ENCODE results near the gene RAD9A. TPM values are rescaled to one million over a fixed set of nuclear protein-coding genes. Genes with fewer than 3 reads are reported as not detected.

RAD9A gene
- total and polyA plus RNA-seq, 2 experiments from 2014 or later, result 13.9 to 17.0 TPM

DNA sequence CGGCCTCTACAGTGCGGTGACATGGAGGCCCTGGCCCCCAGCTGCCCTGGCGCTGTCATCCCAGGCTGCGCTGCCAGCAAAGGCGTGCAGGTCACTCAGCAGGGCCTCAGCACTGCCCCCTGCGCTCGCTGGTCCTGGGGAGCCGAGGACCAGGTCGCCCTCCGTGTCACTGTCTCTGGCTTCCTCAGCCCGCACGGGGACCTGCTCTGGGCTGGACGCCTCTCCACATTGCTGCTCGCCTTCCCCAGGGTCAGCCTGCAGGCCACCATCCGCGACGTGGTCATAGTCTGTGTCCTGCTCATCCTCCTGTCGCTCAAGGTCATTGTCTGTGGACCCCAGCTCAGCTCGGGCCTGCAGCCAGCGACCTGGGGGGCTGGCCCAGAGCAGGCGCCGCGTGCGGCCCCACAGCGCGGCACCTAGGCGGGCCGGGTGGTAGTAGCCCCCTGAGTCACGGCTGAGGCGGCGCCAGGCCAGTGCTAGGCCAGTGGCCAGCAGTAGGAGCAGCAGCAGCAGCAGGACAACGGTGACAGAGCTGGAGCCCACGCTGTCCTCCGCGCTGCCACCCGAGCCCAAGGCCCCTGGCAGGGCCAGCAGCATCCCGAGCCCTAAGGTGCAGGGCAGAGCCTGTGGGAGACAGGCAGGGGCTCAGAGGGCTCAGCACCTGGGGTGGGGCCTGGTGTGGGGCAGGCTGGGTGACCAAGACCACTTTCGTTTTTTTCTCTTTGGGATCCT is 44.1 kb downstream of the RAD9A start:
- Histone ChIP-seq H3K27me3 (ENCODE audit: insufficient read depth) (no peaks in the 10 kb centered on the region), H3K27ac (ENCODE audit: low read depth) (peak overlapping the region; percentile 88), H3K36me3 (ENCODE audit: insufficient read depth) (0 out of 2 replicates have a peak, but pooled peaks cover 3% of the 10 kb centered on the region), H3F3A (replicated peaks; ENCODE audit: low read depth) (0 out of 2 replicates have a peak, but pooled peaks cover 12% of the 10 kb centered on the region), H3K4me1 (ENCODE audit: insufficient read depth) (peaks cover 14% of the 10 kb centered on the region), H4K20me1 (replicated peaks; ENCODE audit: insufficient read depth) (no peaks in the 10 kb centered on the region), H2AFZ (no peak overlapping the region), H3K9me2 (ENCODE audit: insufficient read depth) (no peaks in the 10 kb centered on the region), H3K4me2 (peak overlapping the region; percentile 32; the same call in 1 of the 2 replicates), H3K79me2 (replicated peaks; ENCODE audit: insufficient read depth) (no peaks in the 10 kb centered on the region), H3K4me3 (no peak overlapping the region)
- H3K4me3 Mint-ChIP-seq, result no peak overlapping the region
- H3K36me3 Mint-ChIP-seq (ENCODE audit: low read depth), result peaks cover 33% of the 10 kb centered on the region
- DNase-seq (ENCODE audit: low spot score) (no peak), ATAC-seq (no peak; the same call in 2 of the 3 replicates)
- peaks cover 23% of the 10 kb centered on the region for H3K4me1 Mint-ChIP-seq
- H3K27ac Mint-ChIP-seq, result peak overlapping the region; percentile 94
- H3K27me3 Mint-ChIP-seq (ENCODE audit: insufficient read depth, low read depth, poor library complexity), result peaks cover 13% of the 10 kb centered on the region
- no peaks in the 10 kb centered on the region; the same call in 2 of the 3 replicates for H3K9me3 Mint-ChIP-seq
- TF ChIP-seq EZH2 (IDR thresholded peaks at IDR 0.05; ENCODE audit: low read depth, unreplicated experiment), result no peak
- TF ChIP-seq POLR2AphosphoS5 (IDR thresholded peaks at IDR 0.05; ENCODE audit: low read depth), result no peak
- TF ChIP-seq, protein P1, sequence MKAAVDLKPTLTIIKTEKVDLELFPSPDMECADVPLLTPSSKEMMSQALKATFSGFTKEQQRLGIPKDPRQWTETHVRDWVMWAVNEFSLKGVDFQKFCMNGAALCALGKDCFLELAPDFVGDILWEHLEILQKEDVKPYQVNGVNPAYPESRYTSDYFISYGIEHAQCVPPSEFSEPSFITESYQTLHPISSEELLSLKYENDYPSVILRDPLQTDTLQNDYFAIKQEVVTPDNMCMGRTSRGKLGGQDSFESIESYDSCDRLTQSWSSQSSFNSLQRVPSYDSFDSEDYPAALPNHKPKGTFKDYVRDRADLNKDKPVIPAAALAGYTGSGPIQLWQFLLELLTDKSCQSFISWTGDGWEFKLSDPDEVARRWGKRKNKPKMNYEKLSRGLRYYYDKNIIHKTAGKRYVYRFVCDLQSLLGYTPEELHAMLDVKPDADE (IDR thresholded peaks at IDR 0.05), result no peak
- TF ChIP-seq STAT1 (IDR thresholded peaks at IDR 0.05; ENCODE audit: unreplicated experiment), result no peak

DNA sequence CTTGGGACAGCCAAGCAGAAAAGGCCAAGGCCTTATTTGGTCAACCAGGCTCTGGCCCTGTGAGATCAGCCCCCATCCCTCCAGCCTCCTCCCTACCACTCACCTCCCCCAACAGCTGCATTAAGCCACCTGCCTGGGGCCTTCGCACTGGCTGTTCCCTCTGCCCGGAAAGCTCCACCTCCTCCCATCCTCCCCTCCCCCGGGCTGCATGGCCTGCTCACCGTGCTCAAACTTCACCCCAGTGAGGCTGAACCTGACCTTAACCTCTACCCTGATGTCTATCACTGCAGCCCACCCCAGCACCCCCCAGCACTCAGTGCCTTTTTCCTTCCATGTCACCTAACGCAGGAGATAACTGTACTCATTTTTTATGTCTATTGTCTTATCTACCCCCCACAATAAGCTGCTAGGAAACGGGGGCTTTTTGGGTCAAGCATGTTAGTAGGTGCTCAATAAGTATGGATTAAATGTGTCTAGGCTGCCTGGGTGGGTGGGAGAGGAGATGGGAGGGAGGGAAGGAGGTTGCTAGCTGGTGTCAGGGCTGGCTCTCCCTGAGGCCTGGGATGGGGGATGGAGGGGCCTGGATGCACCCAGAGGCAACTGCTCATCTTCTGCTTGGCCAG is 44.8 kb downstream of the RAD9A start:
- H3K27ac ChIP-seq (ENCODE audit: low read depth), result peak overlapping the region; percentile 96
- ATAC-seq, result peak; percentile 76
- no peaks in the 10 kb centered on the region for H3K9me2 ChIP-seq (ENCODE audit: insufficient read depth)
- peaks cover 13% of the 10 kb centered on the region for H3K27me3 Mint-ChIP-seq (ENCODE audit: insufficient read depth, low read depth, poor library complexity)
- 0 out of 2 replicates have a peak, but pooled peaks cover 3% of the 10 kb centered on the region for H3K36me3 ChIP-seq (ENCODE audit: insufficient read depth)
- no peaks in the 10 kb centered on the region for H4K20me1 ChIP-seq (replicated peaks; ENCODE audit: insufficient read depth)
- DNase-seq (ENCODE audit: low spot score), result peak; percentile 86
- peak; percentile 64 for TF ChIP-seq CREB1 (CRISPR knock-in tag; IDR thresholded peaks at IDR 0.05; ENCODE audit: low read depth)
- peak; percentile 52 for TF ChIP-seq ZNF331 (CRISPR knock-in tag; IDR thresholded peaks at IDR 0.05; ENCODE audit: low read depth)
- TF ChIP-seq EZH2phosphoT487 (IDR thresholded peaks at IDR 0.05; ENCODE audit: unreplicated experiment), result no peak
- TF ChIP-seq POLR2AphosphoS5 (IDR thresholded peaks at IDR 0.05; ENCODE audit: low read depth), result no peak
- TF ChIP-seq, protein P2, sequence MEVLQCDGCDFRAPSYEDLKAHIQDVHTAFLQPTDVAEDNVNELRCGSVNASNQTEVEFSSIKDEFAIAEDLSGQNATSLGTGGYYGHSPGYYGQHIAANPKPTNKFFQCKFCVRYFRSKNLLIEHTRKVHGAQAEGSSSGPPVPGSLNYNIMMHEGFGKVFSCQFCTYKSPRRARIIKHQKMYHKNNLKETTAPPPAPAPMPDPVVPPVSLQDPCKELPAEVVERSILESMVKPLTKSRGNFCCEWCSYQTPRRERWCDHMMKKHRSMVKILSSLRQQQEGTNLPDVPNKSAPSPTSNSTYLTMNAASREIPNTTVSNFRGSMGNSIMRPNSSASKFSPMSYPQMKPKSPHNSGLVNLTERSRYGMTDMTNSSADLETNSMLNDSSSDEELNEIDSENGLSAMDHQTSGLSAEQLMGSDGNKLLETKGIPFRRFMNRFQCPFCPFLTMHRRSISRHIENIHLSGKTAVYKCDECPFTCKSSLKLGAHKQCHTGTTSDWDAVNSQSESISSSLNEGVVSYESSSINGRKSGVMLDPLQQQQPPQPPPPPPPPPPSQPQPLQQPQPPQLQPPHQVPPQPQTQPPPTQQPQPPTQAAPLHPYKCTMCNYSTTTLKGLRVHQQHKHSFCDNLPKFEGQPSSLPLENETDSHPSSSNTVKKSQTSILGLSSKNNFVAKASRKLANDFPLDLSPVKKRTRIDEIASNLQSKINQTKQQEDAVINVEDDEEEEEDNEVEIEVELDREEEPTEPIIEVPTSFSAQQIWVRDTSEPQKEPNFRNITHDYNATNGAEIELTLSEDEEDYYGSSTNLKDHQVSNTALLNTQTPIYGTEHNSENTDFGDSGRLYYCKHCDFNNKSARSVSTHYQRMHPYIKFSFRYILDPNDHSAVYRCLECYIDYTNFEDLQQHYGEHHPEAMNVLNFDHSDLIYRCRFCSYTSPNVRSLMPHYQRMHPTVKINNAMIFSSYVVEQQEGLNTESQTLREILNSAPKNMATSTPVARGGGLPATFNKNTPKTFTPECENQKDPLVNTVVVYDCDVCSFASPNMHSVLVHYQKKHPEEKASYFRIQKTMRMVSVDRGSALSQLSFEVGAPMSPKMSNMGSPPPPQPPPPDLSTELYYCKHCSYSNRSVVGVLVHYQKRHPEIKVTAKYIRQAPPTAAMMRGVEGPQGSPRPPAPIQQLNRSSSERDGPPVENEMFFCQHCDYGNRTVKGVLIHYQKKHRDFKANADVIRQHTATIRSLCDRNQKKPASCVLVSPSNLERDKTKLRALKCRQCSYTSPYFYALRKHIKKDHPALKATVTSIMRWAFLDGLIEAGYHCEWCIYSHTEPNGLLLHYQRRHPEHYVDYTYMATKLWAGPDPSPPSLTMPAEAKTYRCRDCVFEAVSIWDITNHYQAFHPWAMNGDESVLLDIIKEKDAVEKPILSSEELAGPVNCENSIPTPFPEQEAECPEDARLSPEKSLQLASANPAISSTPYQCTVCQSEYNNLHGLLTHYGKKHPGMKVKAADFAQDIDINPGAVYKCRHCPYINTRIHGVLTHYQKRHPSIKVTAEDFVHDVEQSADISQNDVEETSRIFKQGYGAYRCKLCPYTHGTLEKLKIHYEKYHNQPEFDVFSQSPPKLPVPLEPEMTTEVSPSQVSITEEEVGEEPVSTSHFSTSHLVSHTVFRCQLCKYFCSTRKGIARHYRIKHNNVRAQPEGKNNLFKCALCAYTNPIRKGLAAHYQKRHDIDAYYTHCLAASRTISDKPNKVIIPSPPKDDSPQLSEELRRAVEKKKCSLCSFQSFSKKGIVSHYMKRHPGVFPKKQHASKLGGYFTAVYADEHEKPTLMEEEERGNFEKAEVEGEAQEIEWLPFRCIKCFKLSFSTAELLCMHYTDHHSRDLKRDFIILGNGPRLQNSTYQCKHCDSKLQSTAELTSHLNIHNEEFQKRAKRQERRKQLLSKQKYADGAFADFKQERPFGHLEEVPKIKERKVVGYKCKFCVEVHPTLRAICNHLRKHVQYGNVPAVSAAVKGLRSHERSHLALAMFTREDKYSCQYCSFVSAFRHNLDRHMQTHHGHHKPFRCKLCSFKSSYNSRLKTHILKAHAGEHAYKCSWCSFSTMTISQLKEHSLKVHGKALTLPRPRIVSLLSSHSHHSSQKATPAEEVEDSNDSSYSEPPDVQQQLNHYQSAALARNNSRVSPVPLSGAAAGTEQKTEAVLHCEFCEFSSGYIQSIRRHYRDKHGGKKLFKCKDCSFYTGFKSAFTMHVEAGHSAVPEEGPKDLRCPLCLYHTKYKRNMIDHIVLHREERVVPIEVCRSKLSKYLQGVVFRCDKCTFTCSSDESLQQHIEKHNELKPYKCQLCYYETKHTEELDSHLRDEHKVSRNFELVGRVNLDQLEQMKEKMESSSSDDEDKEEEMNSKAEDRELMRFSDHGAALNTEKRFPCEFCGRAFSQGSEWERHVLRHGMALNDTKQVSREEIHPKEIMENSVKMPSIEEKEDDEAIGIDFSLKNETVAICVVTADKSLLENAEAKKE (CRISPR knock-in tag; IDR thresholded peaks at IDR 0.05), result 0 out of 2 replicates have a peak, but pooled peaks have one; percentile 25
- no peak overlapping the region for H2AFZ ChIP-seq
- H3K4me3 Mint-ChIP-seq, result peak overlapping the region; percentile 52; the same call in 2 of the 3 replicates
- H3K27me3 ChIP-seq (ENCODE audit: insufficient read depth), result no peaks in the 10 kb centered on the region
- peak overlapping the region; percentile 94 for H3K27ac Mint-ChIP-seq
- H3K4me3 ChIP-seq, result peak overlapping the region; percentile 44
- H3K4me2 ChIP-seq, result peak overlapping the region; percentile 60; the same call in 1 of the 2 replicates
- H3K36me3 Mint-ChIP-seq (ENCODE audit: low read depth), result peaks cover 35% of the 10 kb centered on the region
- H3K4me1 Mint-ChIP-seq, result peaks cover 23% of the 10 kb centered on the region
- H3F3A ChIP-seq (replicated peaks; ENCODE audit: low read depth), result 0 out of 2 replicates have a peak, but pooled peaks cover 12% of the 10 kb centered on the region
- no peaks in the 10 kb centered on the region; the same call in 2 of the 3 replicates for H3K9me3 Mint-ChIP-seq
- H3K4me1 ChIP-seq (ENCODE audit: insufficient read depth), result peaks cover 14% of the 10 kb centered on the region
- H3K79me2 ChIP-seq (replicated peaks; ENCODE audit: insufficient read depth), result no peaks in the 10 kb centered on the region

Data from GM23338 (cell line).